ENCODE data around the gene SLCO2A1.

Gene SLCO2A1

DNA sequence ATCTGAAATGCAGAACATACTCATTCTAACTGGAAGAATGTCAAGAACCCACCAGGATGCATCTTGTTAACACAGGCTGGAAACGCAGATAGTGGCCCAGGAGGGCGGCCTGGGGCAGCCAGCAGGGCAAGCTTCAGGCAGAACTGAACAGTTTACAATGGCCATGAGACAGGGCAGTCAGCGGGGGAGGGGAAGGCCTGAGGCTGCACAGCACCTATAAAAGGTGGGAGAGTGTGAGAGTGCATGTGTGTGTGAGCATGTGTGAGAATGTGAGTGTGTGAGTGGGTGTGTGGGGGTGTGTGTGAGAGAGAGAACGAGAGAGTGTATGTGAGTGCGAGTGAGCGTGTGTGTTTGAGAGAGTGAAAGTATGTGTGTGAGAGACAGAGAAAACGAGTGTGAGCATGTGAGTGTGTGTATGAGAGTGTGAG, 26.8 kb upstream of the SLCO2A1 start:
- POLR2A ChIA-PET (ENCODE audit: low non-redundant PET), result no interaction called here
- H3K27ac ChIP-seq, result no peak overlapping the region
- CTCF ChIA-PET, result no interaction called here
- no peak for DNase-seq (ENCODE audit: low spot score)
- no peak for TF ChIP-seq CTCF (conservative IDR thresholded peaks at IDR 0.05; ENCODE audit: low read depth)

DNA sequence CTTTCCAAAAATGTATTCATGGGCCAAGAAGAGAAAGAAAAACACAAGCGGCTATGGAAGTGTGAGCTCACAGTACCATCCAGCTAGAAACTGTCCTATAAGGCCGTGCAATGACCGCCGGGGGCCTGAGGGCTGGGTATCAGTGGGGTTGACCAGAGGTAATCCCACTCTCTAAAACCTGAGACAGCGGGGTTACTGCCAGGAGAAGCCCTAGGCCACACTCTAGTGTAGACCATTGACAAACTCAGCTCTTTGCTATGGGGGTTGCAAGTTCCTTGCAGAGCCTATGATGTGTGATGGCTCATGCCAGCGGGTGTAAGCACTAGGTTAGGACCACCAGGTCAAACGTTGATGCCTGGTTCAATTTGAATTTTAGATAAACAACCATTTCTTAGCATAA, 25.9 kb upstream of the SLCO2A1 start:
- no peak for TF ChIP-seq CTCF (conservative IDR thresholded peaks at IDR 0.05; ENCODE audit: low read depth)
- ChIA-PET CTCF (no interaction called here), POLR2A (ENCODE audit: low non-redundant PET) (no interaction called here)
- no peak overlapping the region for H3K27ac ChIP-seq
- no peak for DNase-seq (ENCODE audit: low spot score)

DNA sequence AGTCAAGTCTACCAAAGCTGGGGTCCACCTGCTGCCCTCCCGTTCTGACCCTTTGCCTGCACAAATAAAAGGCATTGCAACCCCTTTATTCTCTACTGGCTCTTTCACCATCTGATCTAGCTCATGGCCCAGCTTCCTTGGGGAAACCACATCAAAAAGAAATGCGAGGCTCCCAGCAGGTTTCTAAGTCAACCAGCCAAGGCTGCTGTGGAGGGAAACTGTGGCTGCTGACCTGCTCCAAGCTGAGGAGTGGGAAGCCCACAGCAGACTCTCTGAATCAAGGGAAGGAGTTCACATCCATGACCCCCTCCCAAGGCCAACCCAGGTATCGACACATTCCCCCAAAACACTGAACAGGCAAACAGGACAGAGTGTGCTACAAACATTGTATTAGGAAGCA, 25.2 kb upstream of the SLCO2A1 start:
- ChIA-PET CTCF (interaction anchor here (0.6 kb wide), 1 partner anchor 1031 kb away, joined by 3 read pairs; no protein-coding TSS in a partner anchor), POLR2A (ENCODE audit: low non-redundant PET) (no interaction called here)
- TF ChIP-seq CTCF (conservative IDR thresholded peaks at IDR 0.05; ENCODE audit: low read depth), result no peak
- no peak overlapping the region for H3K27ac ChIP-seq
- DNase-seq (ENCODE audit: low spot score), result no peak

- CTCF ChIA-PET, result interaction anchor here (0.6 kb wide), 1 partner anchor 1032 kb away, joined by 3 read pairs; no protein-coding TSS in a partner anchor
Measured at GRCh38 chr3:134054231-134054630, 24.5 kb upstream of the SLCO2A1 start.

DNA sequence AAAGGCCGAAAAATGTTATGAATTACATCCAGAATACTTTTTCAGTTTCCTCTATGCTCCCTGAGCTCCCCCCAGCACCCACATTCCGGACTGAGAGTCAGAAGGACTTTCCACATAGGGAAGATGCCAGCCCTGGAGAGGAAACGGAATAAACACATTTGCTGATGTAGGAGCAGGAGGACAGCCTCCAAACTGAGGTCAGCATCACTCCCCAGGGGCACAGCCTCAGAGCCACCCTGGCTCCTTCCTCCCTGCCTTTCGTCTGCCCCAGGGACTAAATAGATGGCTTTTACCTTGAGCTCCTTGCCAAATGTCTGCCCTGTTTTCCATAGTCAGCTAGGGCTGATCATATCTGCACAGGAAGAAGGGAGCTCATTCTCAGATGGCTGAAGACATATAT, 22.6 kb upstream of the SLCO2A1 start:
- DNase-seq (ENCODE audit: low spot score), result no peak
- no peak for TF ChIP-seq CTCF (conservative IDR thresholded peaks at IDR 0.05; ENCODE audit: low read depth)
- ChIA-PET POLR2A (ENCODE audit: low non-redundant PET) (no interaction called here), CTCF (no interaction called here)
- no peak overlapping the region for H3K27ac ChIP-seq

More at GRCh38 chr3:134054231-134054630, 24.5 kb upstream of the SLCO2A1 start:
- POLR2A ChIA-PET (ENCODE audit: low non-redundant PET), result no interaction called here
- no peak for DNase-seq (ENCODE audit: low spot score)
- no peak overlapping the region for H3K27ac ChIP-seq
- no peak for TF ChIP-seq CTCF (conservative IDR thresholded peaks at IDR 0.05; ENCODE audit: low read depth)

DNA sequence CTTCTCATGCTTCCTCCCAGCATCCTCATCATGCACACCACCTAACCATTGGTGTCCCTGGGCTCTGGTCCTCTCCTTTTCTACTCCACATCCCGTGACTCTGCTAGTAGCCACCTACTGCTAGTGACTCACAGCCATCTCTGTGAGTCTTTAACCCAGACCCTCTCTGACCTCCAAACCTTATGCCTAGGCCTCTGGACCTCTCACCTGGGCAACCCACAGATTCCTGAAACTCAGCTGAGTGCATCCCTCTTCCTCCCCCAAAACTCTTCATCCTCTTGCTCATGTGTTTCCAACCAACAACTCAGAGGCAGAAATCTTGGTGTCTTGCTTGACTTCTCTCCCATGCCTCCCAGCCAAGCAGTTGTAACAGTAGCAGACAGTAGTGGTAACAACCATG, 20.0 kb upstream of the SLCO2A1 start:
- DNase-seq (ENCODE audit: low spot score), result no peak
- POLR2A ChIA-PET (ENCODE audit: low non-redundant PET), result no interaction called here
- H3K27ac ChIP-seq, result no peak overlapping the region
- CTCF ChIA-PET, result no interaction called here
- TF ChIP-seq CTCF (conservative IDR thresholded peaks at IDR 0.05; ENCODE audit: low read depth), result no peak

Measured in RWPE1 (cell line).